ENCODE results near the gene SLC25A12. TPM values are rescaled to one million over a fixed set of nuclear protein-coding genes. Genes with fewer than 3 reads are reported as not detected.

Gene SLC25A12
- total and polyA plus RNA-seq, 2 donors (not counting 3 experiments of a cell fraction or from before 2014, with no cell fraction given) = 13.6 to 17.1 TPM

DNA sequence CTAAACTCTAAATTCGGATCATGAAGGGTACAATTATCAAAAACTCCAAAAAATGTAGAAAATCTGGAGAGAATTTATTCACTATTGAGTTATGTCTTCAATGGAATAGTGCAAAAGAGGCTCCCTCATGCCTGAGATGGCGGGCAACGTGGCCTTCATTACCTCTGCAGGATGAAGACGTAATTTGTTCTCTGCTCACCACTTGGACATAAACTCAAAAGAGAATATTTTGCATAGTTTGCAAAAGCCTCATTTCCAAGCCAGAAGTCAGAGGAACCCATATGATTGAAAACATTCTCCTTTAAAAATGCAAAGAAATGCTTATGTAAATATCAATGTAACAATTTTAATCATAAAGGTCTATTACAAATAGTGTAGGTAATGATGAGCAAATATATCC is 58.7 kb downstream of the SLC25A12 start:
- Histone ChIP-seq H3K79me2 (ENCODE audit: control insufficient read depth, insufficient read depth, low read length) (no peaks in the 10 kb centered on the region), H3K9me1 (replicated peaks; ENCODE audit: control insufficient read depth, extremely low read depth, insufficient read depth, low read length) (no peaks in the 10 kb centered on the region), H3K27ac (ENCODE audit: insufficient read depth, low read depth, low read length) (no peak overlapping the region), H3K4me1 (ENCODE audit: control insufficient read depth, extremely low read depth, insufficient read depth, low read length) (no peaks in the 10 kb centered on the region), H3K9me3 (replicated peaks; ENCODE audit: control insufficient read depth, insufficient read depth, low read length) (no peaks in the 10 kb centered on the region), H4K20me1 (replicated peaks; ENCODE audit: control insufficient read depth, extremely low read depth, insufficient read depth, low read length) (no peaks in the 10 kb centered on the region), H3K27me3 (ENCODE audit: control insufficient read depth in 2 of 2, insufficient read depth in 2 of 2, low read length in 2 of 2) (no peaks in the 10 kb centered on the region), H3K4me3 (replicated peaks in 1 of 3; ENCODE audit: insufficient read depth in 1 of 3, low read depth in 1 of 3, low read length in 3 of 3) (no peak overlapping the region), H3K36me3 (ENCODE audit: control insufficient read depth in 2 of 2, extremely low read depth in 1 of 2, insufficient read depth in 2 of 2, low read length in 2 of 2) (peaks cover 12% of the 10 kb centered on the region in 2 experiments), H2AFZ (ENCODE audit: low read depth, low read length) (no peak overlapping the region), H3K4me2 (ENCODE audit: insufficient read depth, low read length) (no peak overlapping the region), H3K9ac (replicated peaks; ENCODE audit: extremely low read depth, insufficient read depth, low read length) (no peak overlapping the region)
- no peak for FAIRE-seq
- intact Hi-C loops (cut with micrococcal nuclease) = no loop called here
- ChIA-PET POLR2A (no interaction called here), CTCF (no interaction called here)
- dilution Hi-C loops (cut with MboI; ENCODE audit: extremely low pct_ligation_motif_present, low sequenced_read_pairs) = no loop called here
- BruUV-seq (replicated peaks) = no TSS peak
- DNase-seq (ENCODE audit: low read depth, low spot score) = no peak
- TF ChIP-seq JUN (IDR thresholded peaks at IDR 0.05; ENCODE audit: borderline replicate concordance, insufficient read depth, insufficient read length, low read depth) = no peak
- TF ChIP-seq, protein P1, sequence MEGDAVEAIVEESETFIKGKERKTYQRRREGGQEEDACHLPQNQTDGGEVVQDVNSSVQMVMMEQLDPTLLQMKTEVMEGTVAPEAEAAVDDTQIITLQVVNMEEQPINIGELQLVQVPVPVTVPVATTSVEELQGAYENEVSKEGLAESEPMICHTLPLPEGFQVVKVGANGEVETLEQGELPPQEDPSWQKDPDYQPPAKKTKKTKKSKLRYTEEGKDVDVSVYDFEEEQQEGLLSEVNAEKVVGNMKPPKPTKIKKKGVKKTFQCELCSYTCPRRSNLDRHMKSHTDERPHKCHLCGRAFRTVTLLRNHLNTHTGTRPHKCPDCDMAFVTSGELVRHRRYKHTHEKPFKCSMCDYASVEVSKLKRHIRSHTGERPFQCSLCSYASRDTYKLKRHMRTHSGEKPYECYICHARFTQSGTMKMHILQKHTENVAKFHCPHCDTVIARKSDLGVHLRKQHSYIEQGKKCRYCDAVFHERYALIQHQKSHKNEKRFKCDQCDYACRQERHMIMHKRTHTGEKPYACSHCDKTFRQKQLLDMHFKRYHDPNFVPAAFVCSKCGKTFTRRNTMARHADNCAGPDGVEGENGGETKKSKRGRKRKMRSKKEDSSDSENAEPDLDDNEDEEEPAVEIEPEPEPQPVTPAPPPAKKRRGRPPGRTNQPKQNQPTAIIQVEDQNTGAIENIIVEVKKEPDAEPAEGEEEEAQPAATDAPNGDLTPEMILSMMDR (IDR thresholded peaks at IDR 0.05; ENCODE audit: extremely low read depth in 1 of 2, insufficient read depth in 1 of 2, low read depth in 1 of 2, low read length in 2 of 2) = no peak
- TF ChIP-seq, protein P2, sequence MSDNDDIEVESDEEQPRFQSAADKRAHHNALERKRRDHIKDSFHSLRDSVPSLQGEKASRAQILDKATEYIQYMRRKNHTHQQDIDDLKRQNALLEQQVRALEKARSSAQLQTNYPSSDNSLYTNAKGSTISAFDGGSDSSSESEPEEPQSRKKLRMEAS (IDR thresholded peaks at IDR 0.05; ENCODE audit: insufficient read depth, insufficient read length) = no peak
- TF ChIP-seq FOS (IDR thresholded peaks at IDR 0.05; ENCODE audit: borderline replicate concordance, insufficient read depth, low read length) = no peak
- TF ChIP-seq GATA2 (IDR thresholded peaks at IDR 0.05; ENCODE audit: insufficient read depth, insufficient read length, low read depth, low read length) = no peak
- no peak for TF ChIP-seq EZH2 (IDR thresholded peaks at IDR 0.05; ENCODE audit: borderline replicate concordance, low read depth, low read length, severe bottlenecking)
- TF ChIP-seq POLR2AphosphoS5 (IDR thresholded peaks at IDR 0.05; ENCODE audit: insufficient read depth, low read depth, low read length) = no peak
- TF ChIP-seq POLR2A (IDR thresholded peaks at IDR 0.05; ENCODE audit: low read depth, low read length) = no peak
- TF ChIP-seq MYC (IDR thresholded peaks at IDR 0.05; ENCODE audit: low read depth, low read length) = no peak
